Large intestine (tissue), 3 donors: ENCODE measurements around the gene SLC9A1. TPM values are rescaled to one million over a fixed set of nuclear protein-coding genes. Genes with fewer than 3 reads are reported as not detected.

Source experiments
- DNase-seq, 2 donors: peaks; one replicate each; pipeline versions ENCODE4 v3.0.0 to v3.0.0-alpha.2; 2013
- H3K27ac ChIP-seq: one replicate; pipeline ENCODE4 v1.5.1; 2013; ENCODE audit warnings: low read length
- H3K27me3 ChIP-seq: 2 replicates; pipeline ENCODE4 v1.6.1; 2013; ENCODE audit warnings: low read length; ENCODE audit not compliant: control insufficient read depth, insufficient read depth
- H3K36me3 ChIP-seq: 2 replicates; pipeline ENCODE4 v1.6.1; 2013; ENCODE audit warnings: low read length; ENCODE audit not compliant: control insufficient read depth, insufficient read depth
- H3K4me1 ChIP-seq: one replicate; pipeline ENCODE4 v1.6.1; 2013; ENCODE audit warnings: low read length; ENCODE audit not compliant: control insufficient read depth, insufficient read depth
- H3K4me3 ChIP-seq: one replicate; pipeline ENCODE4 v1.5.1; 2013; ENCODE audit warnings: low read length
- H3K9me3 ChIP-seq: one replicate; pipeline ENCODE4 v1.6.1; 2013; ENCODE audit warnings: mild to moderate bottlenecking, low read depth, low read length, moderate library complexity; ENCODE audit not compliant: control insufficient read depth
- WGBS: methylation state at CpG from one replicate; pipeline ENCODE4 v1.1.5; 2013; ENCODE audit warnings: low lambda C conversion rate; ENCODE audit not compliant: insufficient coverage; 5-methylcytosine and 5-hydroxymethylcytosine counted together
- polyA plus RNA-seq: library from polyadenylated mRNA; unstranded; fragments of 120-200 nt; gene quantifications from one replicate; pipeline ENCODE4 v1.2.1, GENCODE V29; 2013

SLC9A1 gene
- polyA plus RNA-seq, 1 donor: 21.5 TPM

GRCh38 chr1:27144920-27145661, 9.8 kb downstream of the SLC9A1 start:
- Histone ChIP-seq H3K27me3 (no peaks in the 10 kb centered on the region), H3K36me3 (no peaks in the 10 kb centered on the region), H3K27ac (peak overlapping the region; percentile 71), H3K4me3 (no peak overlapping the region), H3K4me1 (peaks cover 30% of the 10 kb centered on the region), H3K9me3 (no peaks in the 10 kb centered on the region)
- peak in 1 of 2 donors; percentile 26 for DNase-seq
- 100% methylated on average over 2 of the region's 5 CpGs for WGBS

- peak overlapping the region; percentile 71 for H3K27ac ChIP-seq
- DNase-seq: peak; percentile 80 to 85
- WGBS: no CpG with 5 or more reads among the region's 9 CpGs
Measured at GRCh38 chr1:27144049-27144748, 10.7 kb downstream of the SLC9A1 start.

GRCh38 chr1:27143401-27143800, 11.5 kb downstream of the SLC9A1 start:
- H3K27ac ChIP-seq: no peak overlapping the region
- H3K36me3 ChIP-seq: no peaks in the 10 kb centered on the region
- H3K27me3 ChIP-seq: no peaks in the 10 kb centered on the region
- no peaks in the 10 kb centered on the region for H3K9me3 ChIP-seq
- peaks cover 33% of the 10 kb centered on the region for H3K4me1 ChIP-seq
- no peak for DNase-seq
- 100% methylated on average over 1 of the region's 6 CpGs for WGBS
- no peak overlapping the region for H3K4me3 ChIP-seq

More at GRCh38 chr1:27144049-27144748, 10.7 kb downstream of the SLC9A1 start:
- Histone ChIP-seq H3K36me3 (no peaks in the 10 kb centered on the region), H3K4me3 (no peak overlapping the region), H3K27me3 (no peaks in the 10 kb centered on the region), H3K9me3 (no peaks in the 10 kb centered on the region), H3K4me1 (peaks cover 30% of the 10 kb centered on the region)

GRCh38 chr1:27142464-27142863, 12.5 kb downstream of the SLC9A1 start:
- Histone ChIP-seq H3K4me3 (no peak overlapping the region), H3K36me3 (no peaks in the 10 kb centered on the region), H3K27me3 (no peaks in the 10 kb centered on the region), H3K27ac (no peak overlapping the region), H3K4me1 (peaks cover 43% of the 10 kb centered on the region), H3K9me3 (no peaks in the 10 kb centered on the region)
- no peak for DNase-seq
- no CpG with 5 or more reads among the region's 3 CpGs for WGBS

GRCh38 chr1:27141266-27142003, 13.5 kb downstream of the SLC9A1 start:
- peaks cover 53% of the 10 kb centered on the region for H3K4me1 ChIP-seq
- H3K4me3 ChIP-seq: no peak overlapping the region
- H3K9me3 ChIP-seq: no peaks in the 10 kb centered on the region
- DNase-seq: no peak
- H3K27ac ChIP-seq: no peak overlapping the region
- no CpG with 5 or more reads among the region's 9 CpGs for WGBS
- H3K27me3 ChIP-seq: no peaks in the 10 kb centered on the region
- no peaks in the 10 kb centered on the region for H3K36me3 ChIP-seq

- no peak for DNase-seq
- WGBS: 88% methylated on average over 1 of the region's 6 CpGs
- Histone ChIP-seq H3K4me3 (no peak overlapping the region), H3K9me3 (no peaks in the 10 kb centered on the region), H3K27me3 (no peaks in the 10 kb centered on the region), H3K27ac (no peak overlapping the region), H3K36me3 (no peaks in the 10 kb centered on the region), H3K4me1 (peaks cover 51% of the 10 kb centered on the region)
Measured at GRCh38 chr1:27139980-27140379, 14.9 kb downstream of the SLC9A1 start.

GRCh38 chr1:27138927-27139326, 16.0 kb downstream of the SLC9A1 start:
- WGBS: no CpG with 5 or more reads among the region's 6 CpGs
- Histone ChIP-seq H3K27ac (no peak overlapping the region), H3K9me3 (no peaks in the 10 kb centered on the region), H3K27me3 (no peaks in the 10 kb centered on the region), H3K4me1 (peaks cover 41% of the 10 kb centered on the region), H3K36me3 (no peaks in the 10 kb centered on the region), H3K4me3 (no peak overlapping the region)
- DNase-seq: no peak

- no peaks in the 10 kb centered on the region for H3K9me3 ChIP-seq
- H3K36me3 ChIP-seq: no peaks in the 10 kb centered on the region
- WGBS: no CpG with 5 or more reads among the region's 10 CpGs
- peak overlapping the region; percentile 88 for H3K27ac ChIP-seq
- H3K27me3 ChIP-seq: no peaks in the 10 kb centered on the region
- no peak for DNase-seq
- H3K4me3 ChIP-seq: no peak overlapping the region
- H3K4me1 ChIP-seq: peaks cover 36% of the 10 kb centered on the region
Measured at GRCh38 chr1:27138368-27138767, 16.6 kb downstream of the SLC9A1 start.

GRCh38 chr1:27137544-27138075, 17.3 kb downstream of the SLC9A1 start:
- no peaks in the 10 kb centered on the region for H3K36me3 ChIP-seq
- H3K9me3 ChIP-seq: no peaks in the 10 kb centered on the region
- peak overlapping the region; percentile 88 for H3K27ac ChIP-seq
- H3K27me3 ChIP-seq: no peaks in the 10 kb centered on the region
- H3K4me1 ChIP-seq: peaks cover 32% of the 10 kb centered on the region
- H3K4me3 ChIP-seq: no peak overlapping the region
- WGBS: no CpG with 5 or more reads among the region's 11 CpGs
- peak; percentile 95 to 96 for DNase-seq

- H3K36me3 ChIP-seq: no peaks in the 10 kb centered on the region
- peaks cover 34% of the 10 kb centered on the region for H3K4me1 ChIP-seq
- WGBS: no CpG with 5 or more reads among the region's 11 CpGs
- H3K27ac ChIP-seq: peak overlapping the region; percentile 88
- no peaks in the 10 kb centered on the region for H3K9me3 ChIP-seq
- H3K27me3 ChIP-seq: no peaks in the 10 kb centered on the region
- H3K4me3 ChIP-seq: no peak overlapping the region
- DNase-seq: no peak
Measured at GRCh38 chr1:27136998-27137542, 17.9 kb downstream of the SLC9A1 start.
